ENCODE results near the gene PHACTR3.

PHACTR3 gene

GRCh38 chr20:59822291-59823029 lies 218.1 kb downstream of the PHACTR3 start:
- no peak for DNase-seq

GRCh38 chr20:59823030-59823423 lies 218.7 kb downstream of the PHACTR3 start:
- DNase-seq: no peak

- no peak for DNase-seq
Observed at GRCh38 chr20:59823491-59824259, 219.3 kb downstream of the PHACTR3 start.

GRCh38 chr20:59824711-59825562 lies 220.6 kb downstream of the PHACTR3 start:
- no peak for DNase-seq

- no peak for DNase-seq
Observed at GRCh38 chr20:59825563-59825920, 221.2 kb downstream of the PHACTR3 start.

GRCh38 chr20:59825944-59826759 lies 221.8 kb downstream of the PHACTR3 start:
- no peak for DNase-seq

GRCh38 chr20:59827138-59828056 lies 223.1 kb downstream of the PHACTR3 start:
- DNase-seq: no peak

- DNase-seq: no peak
Observed at GRCh38 chr20:59828125-59829053, 224.0 kb downstream of the PHACTR3 start.

GRCh38 chr20:59829054-59829785 lies 224.9 kb downstream of the PHACTR3 start:
- no peak for DNase-seq

- DNase-seq: no peak
Observed at GRCh38 chr20:59829786-59830664, 225.7 kb downstream of the PHACTR3 start.

- DNase-seq: no peak
Observed at GRCh38 chr20:59830665-59831023, 226.3 kb downstream of the PHACTR3 start.

GRCh38 chr20:59831024-59831915 lies 226.9 kb downstream of the PHACTR3 start:
- no peak for DNase-seq

GRCh38 chr20:59831916-59832270 lies 227.6 kb downstream of the PHACTR3 start:
- DNase-seq: no peak

- DNase-seq: no peak
Observed at GRCh38 chr20:59832406-59833363, 228.3 kb downstream of the PHACTR3 start.

- no peak for DNase-seq
Observed at GRCh38 chr20:59835057-59835447, 230.7 kb downstream of the PHACTR3 start.
